ENCODE measurements around the gene CHRM4. TPM values are rescaled to one million over a fixed set of nuclear protein-coding genes. Genes with fewer than 3 reads are reported as not detected.

CHRM4 gene
- total RNA-seq, 1 donor from 2014 or later: 0.35 TPM

DNA sequence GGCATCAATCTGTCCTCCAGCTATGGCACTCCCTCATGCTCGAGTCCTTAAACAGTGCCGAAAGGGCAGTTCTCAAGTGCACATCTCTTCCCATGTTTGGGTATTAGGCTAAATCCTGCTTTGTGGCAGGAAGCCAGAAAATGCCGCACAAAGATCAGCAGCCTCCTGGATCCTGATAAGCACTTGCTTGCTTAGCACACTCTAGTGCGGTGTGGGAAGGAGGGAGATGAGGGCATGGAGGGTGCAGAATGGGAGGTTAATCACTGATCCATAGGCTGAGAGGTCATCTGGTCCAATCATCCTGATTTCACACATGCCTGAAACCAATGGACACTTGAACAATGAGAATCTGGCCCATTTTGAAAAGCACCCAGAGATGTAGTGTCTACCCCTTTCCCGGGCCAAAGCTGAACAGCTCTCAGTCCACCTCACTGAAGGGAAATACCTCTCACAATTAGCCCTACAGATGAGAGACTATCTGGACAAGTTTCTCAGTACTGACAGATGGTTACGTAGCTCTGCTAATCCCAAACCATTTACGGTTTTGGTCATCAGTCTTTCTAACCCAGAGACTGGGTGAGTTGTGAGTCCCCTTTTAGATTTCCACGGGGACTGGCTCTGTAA, 29.8 kb upstream of the CHRM4 start:
- H3K27me3 Mint-ChIP-seq: no peaks in the 10 kb centered on the region
- ATAC-seq (ENCODE audit: low read depth) (no peak), DNase-seq (no peak)
- intact Hi-C loops (cut with micrococcal nuclease): no loop called here
- H3K27ac Mint-ChIP-seq: no peak overlapping the region
- TF ChIP-seq, protein P1, sequence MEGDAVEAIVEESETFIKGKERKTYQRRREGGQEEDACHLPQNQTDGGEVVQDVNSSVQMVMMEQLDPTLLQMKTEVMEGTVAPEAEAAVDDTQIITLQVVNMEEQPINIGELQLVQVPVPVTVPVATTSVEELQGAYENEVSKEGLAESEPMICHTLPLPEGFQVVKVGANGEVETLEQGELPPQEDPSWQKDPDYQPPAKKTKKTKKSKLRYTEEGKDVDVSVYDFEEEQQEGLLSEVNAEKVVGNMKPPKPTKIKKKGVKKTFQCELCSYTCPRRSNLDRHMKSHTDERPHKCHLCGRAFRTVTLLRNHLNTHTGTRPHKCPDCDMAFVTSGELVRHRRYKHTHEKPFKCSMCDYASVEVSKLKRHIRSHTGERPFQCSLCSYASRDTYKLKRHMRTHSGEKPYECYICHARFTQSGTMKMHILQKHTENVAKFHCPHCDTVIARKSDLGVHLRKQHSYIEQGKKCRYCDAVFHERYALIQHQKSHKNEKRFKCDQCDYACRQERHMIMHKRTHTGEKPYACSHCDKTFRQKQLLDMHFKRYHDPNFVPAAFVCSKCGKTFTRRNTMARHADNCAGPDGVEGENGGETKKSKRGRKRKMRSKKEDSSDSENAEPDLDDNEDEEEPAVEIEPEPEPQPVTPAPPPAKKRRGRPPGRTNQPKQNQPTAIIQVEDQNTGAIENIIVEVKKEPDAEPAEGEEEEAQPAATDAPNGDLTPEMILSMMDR (IDR thresholded peaks at IDR 0.05): no peak
- H3K9me3 Mint-ChIP-seq: no peaks in the 10 kb centered on the region
- ChIA-PET POLR2A (no interaction called here), CTCF (no interaction called here)
- H3K36me3 Mint-ChIP-seq (ENCODE audit: low read depth): peaks cover 64% of the 10 kb centered on the region
- no peaks in the 10 kb centered on the region for H3K4me1 Mint-ChIP-seq
- H3K4me3 Mint-ChIP-seq: no peak overlapping the region

DNA sequence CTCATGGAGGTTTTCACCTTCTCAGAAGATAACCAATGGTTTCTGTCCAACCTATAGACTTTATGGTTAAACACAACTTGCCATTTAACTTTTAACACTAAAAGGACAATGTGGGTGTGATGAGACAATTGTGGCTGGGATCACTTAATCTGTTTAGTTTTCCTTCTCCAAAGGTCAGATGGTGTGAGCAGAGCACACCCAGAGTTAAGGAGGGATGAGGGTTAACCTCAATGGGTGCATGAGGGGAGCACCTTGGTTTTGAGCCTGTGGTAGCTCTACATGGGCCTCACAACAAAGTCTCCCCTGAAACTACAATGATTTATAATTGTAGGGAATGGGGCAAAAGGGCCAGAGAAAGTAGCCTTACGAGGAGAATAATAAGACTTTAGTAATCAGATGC, 28.9 kb upstream of the CHRM4 start:
- no peaks in the 10 kb centered on the region for H3K9me3 Mint-ChIP-seq
- H3K27ac Mint-ChIP-seq: no peak overlapping the region
- CTCF ChIA-PET: no interaction called here
- ATAC-seq (ENCODE audit: low read depth) (no peak), DNase-seq (no peak)
- TF ChIP-seq, protein P1 (IDR thresholded peaks at IDR 0.05): no peak
- no peaks in the 10 kb centered on the region for H3K27me3 Mint-ChIP-seq
- POLR2A ChIA-PET: no interaction called here
- intact Hi-C loops (cut with micrococcal nuclease): no loop called here
- H3K4me3 Mint-ChIP-seq: no peak overlapping the region
- no peaks in the 10 kb centered on the region for H3K4me1 Mint-ChIP-seq
- peaks cover 68% of the 10 kb centered on the region for H3K36me3 Mint-ChIP-seq (ENCODE audit: low read depth)

DNA sequence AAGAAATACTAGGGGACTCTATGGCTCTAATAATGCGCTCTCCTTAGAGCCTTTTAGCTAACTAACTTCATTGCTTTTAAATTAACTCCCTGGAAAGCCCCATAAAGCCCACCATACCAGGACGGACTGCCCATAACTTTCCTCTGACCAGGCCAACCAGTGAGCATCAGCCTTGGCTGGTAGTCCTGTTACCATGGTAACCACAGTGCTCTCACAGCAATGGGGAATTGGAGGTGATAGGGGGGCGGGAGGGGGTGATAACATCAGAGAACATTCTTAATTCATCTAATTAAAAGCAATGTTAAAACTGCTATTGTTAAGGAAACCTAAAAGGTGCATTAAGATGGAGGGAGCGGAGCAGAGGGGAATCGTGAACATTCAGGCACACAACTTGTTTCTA, 27.2 kb upstream of the CHRM4 start:
- Mint-ChIP-seq H3K9me3 (no peaks in the 10 kb centered on the region), H3K36me3 (ENCODE audit: low read depth) (peaks cover 76% of the 10 kb centered on the region), H3K27ac (no peak overlapping the region), H3K4me1 (no peaks in the 10 kb centered on the region), H3K4me3 (no peak overlapping the region), H3K27me3 (no peaks in the 10 kb centered on the region)
- DNase-seq (no peak), ATAC-seq (ENCODE audit: low read depth) (no peak)
- CTCF ChIA-PET: no interaction called here
- POLR2A ChIA-PET: no interaction called here
- intact Hi-C loops (cut with micrococcal nuclease): no loop called here
- TF ChIP-seq, protein P1 (IDR thresholded peaks at IDR 0.05): no peak

DNA sequence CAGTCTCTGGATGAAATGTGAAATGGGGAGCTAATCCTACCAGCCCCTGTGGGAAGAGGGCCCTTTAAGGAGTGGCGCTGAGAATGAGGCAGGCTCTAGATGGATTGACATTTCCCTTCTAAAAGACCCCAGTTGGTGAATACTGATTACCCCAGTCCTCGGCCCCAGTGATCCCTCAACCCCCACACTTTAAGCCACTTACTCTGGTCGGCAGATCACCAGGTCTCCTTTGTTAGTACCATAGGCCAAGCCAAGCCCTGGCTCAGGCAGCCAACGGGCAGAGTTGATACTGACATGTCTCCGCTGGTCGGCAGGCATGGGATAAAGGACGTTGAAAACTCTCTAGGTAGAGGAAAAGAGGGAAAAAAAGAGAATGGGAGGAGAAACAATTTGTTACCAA, 26.1 kb upstream of the CHRM4 start:
- no peak for ATAC-seq (ENCODE audit: low read depth)
- H3K27ac Mint-ChIP-seq: no peak overlapping the region
- TF ChIP-seq, protein P1 (IDR thresholded peaks at IDR 0.05): no peak
- POLR2A ChIA-PET: no interaction called here
- H3K9me3 Mint-ChIP-seq: no peaks in the 10 kb centered on the region
- no peaks in the 10 kb centered on the region for H3K27me3 Mint-ChIP-seq
- no peak overlapping the region for H3K4me3 Mint-ChIP-seq
- DNase-seq: no peak
- CTCF ChIA-PET: no interaction called here
- intact Hi-C loops (cut with micrococcal nuclease): no loop called here
- H3K36me3 Mint-ChIP-seq (ENCODE audit: low read depth): peaks cover 84% of the 10 kb centered on the region
- no peaks in the 10 kb centered on the region for H3K4me1 Mint-ChIP-seq

DNA sequence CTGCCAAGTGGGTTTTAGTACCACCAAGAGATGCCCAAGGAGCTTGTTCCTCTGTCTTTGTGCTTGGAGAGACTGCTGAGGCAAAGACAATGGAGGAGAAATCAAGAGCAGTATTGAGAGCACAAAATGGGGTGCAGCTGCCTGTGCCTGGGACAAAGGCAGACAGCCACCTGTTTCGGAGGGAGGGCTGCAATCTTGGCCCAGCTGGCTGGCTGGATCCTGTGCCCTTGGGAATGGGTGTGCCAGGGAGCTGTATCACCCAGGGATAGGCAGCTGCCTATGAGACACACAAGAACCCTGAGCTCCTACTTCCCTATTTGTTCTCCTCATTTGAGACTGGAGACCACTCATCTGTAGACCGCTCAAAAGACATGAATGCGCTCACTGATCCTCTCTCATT, 23.3 kb upstream of the CHRM4 start:
- intact Hi-C loops (cut with micrococcal nuclease): no loop called here
- H3K27me3 Mint-ChIP-seq: no peaks in the 10 kb centered on the region
- DNase-seq: no peak
- no peak overlapping the region for H3K4me3 Mint-ChIP-seq
- H3K9me3 Mint-ChIP-seq: no peaks in the 10 kb centered on the region
- H3K36me3 Mint-ChIP-seq (ENCODE audit: low read depth): peaks cover 69% of the 10 kb centered on the region
- ChIA-PET POLR2A (interaction anchor here (0.5 kb wide), 1 partner anchor 793 kb away, joined by 3 read pairs; no protein-coding TSS in a partner anchor), CTCF (no interaction called here)
- TF ChIP-seq, protein P1 (IDR thresholded peaks at IDR 0.05): no peak
- H3K27ac Mint-ChIP-seq: no peak overlapping the region
- no peaks in the 10 kb centered on the region for H3K4me1 Mint-ChIP-seq
- no peak for ATAC-seq (ENCODE audit: low read depth)

Data from activated B cell treated with CpG ODN at 0.5 μM for 24 hours (primary cell).